H9 (cell line): ENCODE measurements around the gene LOC128125822.

Experiments used
- DNase-seq: peaks from one replicate; pipeline ENCODE4 v3.0.0-alpha.2; 2017
- H2AFZ ChIP-seq: one replicate; pipeline ENCODE4 v1.6.1; 2013; ENCODE audit warnings: mild to moderate bottlenecking, low read length, control low read depth, moderate library complexity
- H2AK5ac ChIP-seq: 2 replicates; pipeline ENCODE4 v1.6.1; 2013; ENCODE audit warnings: low read length, control low read depth, mixed read lengths; ENCODE audit not compliant: insufficient read length
- H2BK120ac ChIP-seq: one replicate; pipeline ENCODE4 v1.6.1; 2013; ENCODE audit warnings: low read depth, mild to moderate bottlenecking, low read length, control low read depth, inconsistent platforms; ENCODE audit not compliant: poor library complexity, severe bottlenecking
- H2BK12ac ChIP-seq: 2 replicates; pipeline ENCODE4 v1.6.1; 2013; ENCODE audit warnings: low read length, control low read depth, mixed read lengths, low read depth; ENCODE audit not compliant: insufficient read length
- H2BK15ac ChIP-seq: 2 replicates; pipeline ENCODE4 v1.6.1; 2013; ENCODE audit warnings: low read depth, low read length, control low read depth
- H2BK20ac ChIP-seq: one replicate; pipeline ENCODE4 v1.6.1; 2013; ENCODE audit warnings: low read depth, mild to moderate bottlenecking, low read length, control low read depth, inconsistent platforms; ENCODE audit not compliant: poor library complexity, severe bottlenecking
- H2BK5ac ChIP-seq: 2 replicates; pipeline ENCODE4 v1.6.1; 2013; ENCODE audit warnings: low read length, control low read depth, mixed read lengths; ENCODE audit not compliant: insufficient read length
- H3K14ac ChIP-seq: 2 replicates; pipeline ENCODE4 v1.6.1; 2013; ENCODE audit warnings: low read length, control low read depth; ENCODE audit not compliant: insufficient read depth
- H3K18ac ChIP-seq: 2 replicates; pipeline ENCODE4 v1.6.1; 2013; ENCODE audit warnings: low read depth, mild to moderate bottlenecking, mixed read lengths, low read length, control low read depth; ENCODE audit not compliant: insufficient read length
- H3K23ac ChIP-seq: 2 replicates; pipeline ENCODE4 v1.6.1; 2013; ENCODE audit warnings: low read length, control low read depth, mixed read lengths, low read depth; ENCODE audit not compliant: insufficient read length
- H3K23me2 ChIP-seq: 2 replicates; pipeline ENCODE4 v1.6.1; 2013; ENCODE audit warnings: low read depth, mild to moderate bottlenecking, mixed read lengths, low read length, control low read depth; ENCODE audit not compliant: insufficient read length, poor library complexity, severe bottlenecking
- H3K27ac ChIP-seq: 2 replicates; pipeline ENCODE4 v1.5.1; 2013; ENCODE audit warnings: low read length, control low read depth, mixed read lengths, low read depth; ENCODE audit not compliant: insufficient read length
- H3K27me3 ChIP-seq: 2 replicates; pipeline ENCODE4 v1.6.1; 2013; ENCODE audit warnings: low read length, control low read depth, inconsistent platforms; ENCODE audit not compliant: insufficient read depth
- H3K4ac ChIP-seq: 2 replicates; pipeline ENCODE4 v1.6.1; 2013; ENCODE audit warnings: low read depth, mild to moderate bottlenecking, control low read depth, inconsistent platforms, low read length, moderate library complexity
- H3K4me1 ChIP-seq: 2 replicates; pipeline ENCODE4 v1.6.1; 2013; ENCODE audit warnings: low read length, control low read depth, inconsistent platforms; ENCODE audit not compliant: insufficient read depth
- H3K4me2 ChIP-seq: 2 replicates; pipeline ENCODE4 v1.6.1; 2013; ENCODE audit warnings: low read length, control low read depth, mixed read lengths; ENCODE audit not compliant: insufficient read length, insufficient read depth
- H3K56ac ChIP-seq: 2 replicates; pipeline ENCODE4 v1.6.1; 2013; ENCODE audit warnings: low read depth, mild to moderate bottlenecking, mixed read lengths, low read length, control low read depth; ENCODE audit not compliant: insufficient read length
- H3K79me1 ChIP-seq: 2 replicates; pipeline ENCODE4 v1.6.1; 2013; ENCODE audit warnings: low read depth, mild to moderate bottlenecking, moderate library complexity, low read length, control low read depth, inconsistent platforms; ENCODE audit not compliant: insufficient read depth, poor library complexity, severe bottlenecking
- H3K79me2 ChIP-seq: 2 replicates; pipeline ENCODE4 v1.6.1; 2013; ENCODE audit warnings: low read length, control low read depth, inconsistent platforms; ENCODE audit not compliant: insufficient read depth
- H3K9ac ChIP-seq: 2 replicates; pipeline ENCODE4 v1.6.1; 2013; ENCODE audit warnings: low read length, control low read depth, mixed read lengths; ENCODE audit not compliant: insufficient read length; ENCODE audit errors: extremely low read depth
- H3K9me3 ChIP-seq: one replicate; pipeline ENCODE4 v1.6.1; 2013; ENCODE audit warnings: low read depth, low read length, inconsistent platforms; ENCODE audit not compliant: control insufficient read depth
- H3T11ph ChIP-seq: one replicate; pipeline ENCODE4 v1.6.1; 2013; ENCODE audit warnings: mild to moderate bottlenecking, low read length, control low read depth, inconsistent platforms
- H4K20me1 ChIP-seq: one replicate; pipeline ENCODE4 v1.6.1; 2013; ENCODE audit not compliant: control insufficient read depth, insufficient read length, insufficient read depth
- H4K5ac ChIP-seq: 2 replicates; pipeline ENCODE4 v1.6.1; 2013; ENCODE audit warnings: low read depth, mild to moderate bottlenecking, mixed read lengths, low read length, control low read depth; ENCODE audit not compliant: insufficient read length
- H4K8ac ChIP-seq: replicated peaks from 2 replicates; pipeline ENCODE4 v1.6.1; 2013; ENCODE audit warnings: low read length, control low read depth, mixed read lengths, low read depth; ENCODE audit not compliant: insufficient read length
- H4K91ac ChIP-seq: 2 replicates; pipeline ENCODE4 v1.6.1; 2013; ENCODE audit warnings: low read depth, mild to moderate bottlenecking, moderate library complexity, mixed read lengths, low read length, control low read depth; ENCODE audit not compliant: insufficient read length
- H3K27ac Mint-ChIP-seq, 3 experiments: 2 replicates in 2 of 3; 3 replicates in 1 of 3; pipeline ENCODE4 v1.8.0; 2020 to 2021; ENCODE audit warnings: mixed read lengths in 3 of 3, mild to moderate bottlenecking in 1 of 3, moderate library complexity in 1 of 3
- H3K27me3 Mint-ChIP-seq: 2 replicates; pipeline ENCODE4 v1.8.0; 2021; ENCODE audit warnings: low read depth, mild to moderate bottlenecking, moderate library complexity, mixed read lengths
- H3K36me3 Mint-ChIP-seq, 3 experiments: 2 replicates in 2 of 3; 3 replicates in 1 of 3; pipeline ENCODE4 v1.8.0; 2020 to 2021; ENCODE audit warnings: low read depth in 3 of 3, mixed read lengths in 3 of 3; ENCODE audit not compliant: insufficient read depth in 1 of 3
- H3K4me1 Mint-ChIP-seq, 2 experiments: 2 replicates each; pipeline ENCODE4 v1.8.0; 2020; ENCODE audit warnings: mixed read lengths in 2 of 2
- H3K4me3 Mint-ChIP-seq, 2 experiments: 2 replicates in 1 of 2; 3 replicates in 1 of 2; pipeline ENCODE4 v1.8.0; 2020 to 2021; ENCODE audit warnings: mild to moderate bottlenecking in 2 of 2, mixed read lengths in 2 of 2, moderate library complexity in 1 of 2
- H3K9me3 Mint-ChIP-seq, 2 experiments: 2 replicates in 1 of 2; 3 replicates in 1 of 2; pipeline ENCODE4 v1.8.0; 2020; ENCODE audit warnings: mild to moderate bottlenecking in 2 of 2, mixed read lengths in 2 of 2, moderate library complexity in 1 of 2
- CTCF ChIP-seq: fragments of 200-600 bp; sonication (generic); conservative IDR thresholded peaks from 3 replicates; pipeline ENCODE4 v1.8.0; 2021; ENCODE audit warnings: antibody characterized with exemption, mild to moderate bottlenecking
- WGBS: extraction: QIAGEN DNeasy Blood & Tissue Kit; methylation state at CpG from one replicate; pipeline ENCODE4 v1.1.7; 2013; ENCODE audit warnings: missing lambda C conversion rate, low lambda C conversion rate, mixed read lengths; ENCODE audit not compliant: insufficient read length; ENCODE audit errors: extremely low coverage; 5-methylcytosine and 5-hydroxymethylcytosine counted together

The LOC128125822 gene

GRCh38 chr6:63525186-63525878 lies 46.9 kb upstream of the LOC128125822 start:
- Histone ChIP-seq H4K20me1 (no peaks in the 10 kb centered on the region), H2BK5ac (no peak overlapping the region), H3K18ac (no peak overlapping the region), H3K27me3 (no peaks in the 10 kb centered on the region), H4K8ac (no peak overlapping the region), H2BK120ac (no peak overlapping the region), H3K4me2 (no peak overlapping the region), H3K56ac (no peak overlapping the region), H2AK5ac (no peak overlapping the region), H3K79me1 (no peaks in the 10 kb centered on the region), H2BK12ac (no peak overlapping the region), H3K4ac (no peak overlapping the region), H2BK20ac (no peak overlapping the region), H3K14ac (no peak overlapping the region), H4K91ac (no peak overlapping the region), H3K23ac (no peak overlapping the region), H3K9me3 (no peaks in the 10 kb centered on the region), H2AFZ (no peak overlapping the region), H3K9ac (no peak overlapping the region), H4K5ac (no peak overlapping the region), H3K23me2 (no peaks in the 10 kb centered on the region), H3K27ac (no peak overlapping the region), H3T11ph (no peak overlapping the region), H2BK15ac (no peak overlapping the region), H3K79me2 (no peaks in the 10 kb centered on the region), H3K4me1 (no peaks in the 10 kb centered on the region)
- no peaks in the 10 kb centered on the region for H3K4me1 Mint-ChIP-seq
- H3K4me3 Mint-ChIP-seq = no peak overlapping the region
- no CpG with 5 or more reads among the region's 7 CpGs for WGBS
- no peaks in the 10 kb centered on the region for H3K36me3 Mint-ChIP-seq
- H3K27me3 Mint-ChIP-seq = no peaks in the 10 kb centered on the region; the same call in 1 of the 2 replicates
- DNase-seq = peak; percentile 39
- peak overlapping the region in 1 of 3 experiments; percentile 16; a peak in 1 of 7 replicates for H3K27ac Mint-ChIP-seq
- no peaks in the 10 kb centered on the region for H3K9me3 Mint-ChIP-seq
- TF ChIP-seq CTCF = peak; percentile 36; the same call in 2 of the 3 replicates
